ENCODE results near the gene TBC1D16.

The TBC1D16 gene

DNA sequence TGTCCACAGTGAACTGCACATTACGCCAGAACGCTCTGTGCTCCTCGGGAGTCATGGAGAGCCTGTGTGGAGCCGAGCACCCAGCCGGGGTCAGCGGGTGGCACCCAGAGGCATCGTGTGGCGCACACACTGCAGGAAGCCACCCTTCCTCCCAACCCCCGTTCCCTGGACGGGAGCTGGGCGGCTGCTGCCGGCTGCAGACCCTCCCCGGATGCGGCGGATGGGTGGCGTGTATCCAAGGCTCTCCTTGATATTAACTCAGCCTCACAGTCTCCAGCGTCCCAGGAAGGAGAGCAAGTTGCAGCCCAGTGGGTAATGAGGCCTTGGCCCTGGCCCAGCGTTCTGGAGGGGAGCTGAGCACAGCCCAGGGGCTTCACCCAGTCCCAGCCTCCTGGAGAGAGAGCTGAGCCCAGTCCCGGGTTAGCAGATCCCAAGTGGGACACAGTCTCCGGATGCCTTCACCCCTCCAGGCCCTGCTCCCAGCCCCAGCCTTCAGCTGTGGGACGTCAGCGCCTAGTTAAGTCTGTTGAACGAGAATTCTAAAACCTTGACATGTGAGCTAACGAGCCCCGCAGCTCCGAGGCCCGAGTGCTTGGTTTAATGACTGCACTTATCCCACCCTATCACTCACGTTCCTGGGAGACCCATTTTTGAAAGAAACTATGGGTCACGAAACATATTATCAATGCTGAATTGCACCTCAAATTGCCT lies 86.6 kb downstream of the TBC1D16 start:
- DNase-seq = no peak

DNA sequence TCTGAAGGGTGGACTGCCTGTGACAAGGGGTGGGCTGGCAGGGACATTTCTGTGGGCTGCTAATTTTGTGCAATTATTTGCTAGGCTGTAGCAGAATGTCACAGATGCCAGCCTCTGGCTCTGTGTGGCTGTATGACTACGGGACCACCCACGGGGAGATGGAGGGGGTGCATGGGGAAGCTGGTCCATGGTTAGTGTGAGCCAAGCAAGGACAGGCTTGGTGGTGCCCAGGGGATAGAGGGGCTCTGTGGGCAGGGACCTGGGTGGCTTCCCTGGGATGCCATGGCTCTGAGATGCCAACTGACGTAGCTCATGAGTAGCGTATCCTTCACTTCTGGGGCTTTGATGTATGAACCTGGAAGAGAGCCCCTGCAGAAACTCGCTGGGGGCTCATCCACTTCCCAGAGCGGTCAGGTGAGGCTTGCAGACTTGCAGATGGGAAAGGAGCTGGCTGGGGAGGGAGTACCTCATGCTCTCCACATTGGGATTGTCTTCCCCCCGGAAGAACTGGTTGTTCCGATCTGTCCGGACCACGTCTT lies 87.2 kb downstream of the TBC1D16 start:
- DNase-seq = no peak

DNA sequence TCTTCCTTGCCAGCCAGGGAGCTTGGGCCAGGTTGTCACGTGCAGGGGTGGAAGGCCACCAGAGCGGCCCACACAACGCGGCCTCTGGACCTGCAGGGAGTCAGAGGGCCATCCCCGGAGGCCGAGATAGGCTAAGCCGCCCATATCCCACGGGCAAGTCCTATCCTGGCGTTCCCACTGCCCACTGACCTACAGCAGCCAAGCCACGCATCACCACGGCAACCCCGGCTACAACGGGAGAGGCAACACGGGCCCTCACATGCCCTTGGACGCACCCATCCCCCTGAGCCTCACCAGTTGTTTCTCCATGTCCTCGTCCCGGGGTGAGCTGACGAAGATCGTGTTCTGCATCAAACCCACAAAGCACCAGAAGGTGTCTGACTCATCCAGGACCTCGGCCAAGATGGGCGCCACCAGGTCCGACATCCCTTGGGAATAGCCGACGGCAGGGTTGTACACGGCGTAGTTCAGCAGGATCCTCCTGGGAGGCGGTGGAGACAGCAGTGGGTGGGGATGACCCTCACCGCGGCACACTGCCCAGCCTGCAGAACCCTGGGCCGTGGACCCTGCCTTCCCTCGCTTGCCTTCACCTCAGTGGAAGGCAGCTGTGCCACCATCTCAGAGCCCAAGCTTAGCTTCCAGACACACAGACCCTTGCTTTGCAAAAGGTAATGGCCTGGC lies 88.2 kb downstream of the TBC1D16 start:
- no peak for DNase-seq

DNA sequence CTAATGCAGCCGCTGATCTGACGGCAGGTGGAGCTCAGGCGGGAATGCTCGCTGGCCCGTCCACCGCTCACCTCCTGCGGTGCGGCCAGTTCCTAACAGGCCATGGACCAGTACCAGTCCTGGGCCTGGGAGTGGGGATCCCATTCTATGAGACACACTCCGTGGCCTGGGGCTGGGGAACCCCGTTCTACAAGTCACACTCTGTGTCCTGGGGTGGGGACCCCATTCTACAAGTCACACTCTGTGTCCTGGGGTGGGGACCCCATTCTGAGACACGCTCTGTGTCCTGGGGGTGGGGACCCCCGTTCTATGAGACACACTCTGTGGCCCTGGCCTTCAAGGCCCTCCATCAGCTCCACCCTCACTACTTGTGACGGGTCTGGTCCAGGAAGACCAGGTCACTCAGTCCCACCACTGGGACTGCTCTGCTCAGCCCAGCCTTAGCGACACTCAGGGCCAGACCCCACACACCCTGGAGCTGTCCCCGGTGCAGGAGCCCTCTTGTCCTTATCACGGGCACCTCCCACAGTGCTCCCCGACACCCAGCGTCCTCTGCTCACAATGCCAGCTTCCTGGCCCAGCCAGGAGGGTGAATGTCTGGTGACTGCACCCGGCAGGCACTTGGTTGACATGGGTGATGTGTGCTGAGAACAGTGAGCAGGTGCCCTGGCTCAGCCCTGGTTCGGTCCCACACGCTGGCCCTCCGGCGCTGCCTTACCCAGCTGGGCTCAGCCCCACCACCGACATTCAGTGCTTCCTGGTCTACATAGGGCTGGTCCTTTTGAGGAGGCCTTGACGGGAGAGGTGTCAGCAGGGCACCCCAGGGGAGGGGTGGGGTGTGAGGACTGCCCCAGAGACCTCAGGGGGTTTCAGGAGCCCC lies 89.1 kb downstream of the TBC1D16 start:
- no peak for DNase-seq

DNA sequence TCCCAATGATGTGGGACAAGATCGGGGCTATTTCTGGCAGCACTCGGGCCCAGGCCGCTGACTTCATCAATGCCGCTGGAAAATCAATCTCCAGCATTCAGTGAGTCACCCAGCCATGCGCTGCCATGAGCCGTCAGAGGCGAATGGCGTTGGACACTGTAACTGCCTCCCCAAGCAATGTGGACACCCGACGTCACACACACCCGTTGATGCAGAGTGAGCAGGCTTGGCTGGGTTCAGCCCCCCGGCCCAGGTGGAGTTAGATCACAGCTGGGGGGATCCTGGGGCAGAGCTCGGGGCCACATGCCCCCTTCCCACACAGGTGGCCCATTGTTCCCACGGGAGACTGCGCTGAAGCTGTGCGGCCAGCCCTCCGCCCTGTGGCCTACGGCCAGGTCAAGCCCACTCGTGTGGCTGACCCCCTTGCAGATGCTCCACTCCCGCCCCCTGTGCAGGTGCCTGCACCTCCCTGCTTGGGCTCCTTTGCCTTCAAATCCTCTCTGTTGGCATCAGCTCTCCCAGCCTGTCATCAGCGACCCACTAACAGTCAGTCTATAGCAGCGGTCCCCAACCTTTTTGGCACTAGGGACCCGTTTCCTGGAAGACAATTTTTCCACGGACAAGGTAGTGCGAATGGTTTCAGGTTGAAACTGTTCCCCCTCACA lies 89.9 kb downstream of the TBC1D16 start:
- DNase-seq = no peak

DNA sequence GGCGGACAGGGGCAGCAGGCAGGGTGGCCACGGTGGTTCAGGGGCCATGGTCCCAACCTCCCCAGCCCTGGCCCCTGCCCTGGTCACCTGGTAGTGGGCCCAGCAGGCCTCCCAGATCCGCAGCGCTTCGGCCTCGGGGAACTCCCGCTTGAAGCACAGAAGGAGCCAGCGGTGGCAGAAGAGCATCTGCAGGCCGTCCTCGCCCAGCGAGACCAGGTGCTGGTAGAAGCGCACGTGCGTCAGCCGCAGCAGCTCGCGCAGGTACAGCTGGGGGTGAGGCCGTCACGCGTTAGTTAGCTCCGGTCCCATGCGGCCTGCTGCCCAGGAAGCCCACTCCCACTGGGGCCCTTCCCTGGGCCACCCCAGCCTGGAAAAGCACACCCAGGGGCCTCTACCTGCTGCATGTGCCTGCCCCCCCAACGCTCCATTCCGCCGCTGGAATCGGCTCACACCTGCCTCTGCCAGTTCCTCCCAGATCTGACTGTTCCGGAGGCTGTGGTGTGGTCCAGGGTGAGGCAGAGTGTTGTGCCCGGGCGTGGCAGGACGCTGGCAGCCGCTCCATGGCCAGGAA lies 90.8 kb downstream of the TBC1D16 start:
- no peak for DNase-seq

DNA sequence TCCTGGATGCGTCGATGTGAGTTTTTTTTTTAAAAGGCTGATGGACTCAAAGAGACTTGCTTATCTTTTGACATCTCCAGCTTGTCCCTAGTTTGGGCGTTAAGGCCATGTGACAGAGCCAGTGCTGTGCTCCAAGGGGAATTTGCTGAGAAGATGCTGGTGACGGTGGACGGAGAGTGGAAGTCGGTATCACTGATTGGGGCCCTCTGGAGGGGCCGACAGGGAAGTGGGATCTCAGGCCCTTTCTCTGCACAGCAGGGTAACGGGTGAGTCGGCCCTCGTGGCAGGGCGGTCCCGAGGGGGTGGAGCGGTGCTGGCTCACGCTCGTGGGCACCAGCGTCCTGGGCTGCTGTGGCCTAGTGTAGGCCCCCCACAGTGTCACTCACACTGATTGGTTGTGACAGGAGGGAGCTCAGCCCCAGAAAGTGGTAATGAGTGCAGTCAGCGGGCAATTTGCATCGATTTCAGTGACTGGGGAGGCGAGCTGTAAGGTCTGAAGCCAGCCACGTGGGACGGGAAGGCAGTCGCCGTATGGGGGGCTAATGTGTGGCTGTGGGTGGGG lies 91.3 kb downstream of the TBC1D16 start:
- DNase-seq = no peak

DNA sequence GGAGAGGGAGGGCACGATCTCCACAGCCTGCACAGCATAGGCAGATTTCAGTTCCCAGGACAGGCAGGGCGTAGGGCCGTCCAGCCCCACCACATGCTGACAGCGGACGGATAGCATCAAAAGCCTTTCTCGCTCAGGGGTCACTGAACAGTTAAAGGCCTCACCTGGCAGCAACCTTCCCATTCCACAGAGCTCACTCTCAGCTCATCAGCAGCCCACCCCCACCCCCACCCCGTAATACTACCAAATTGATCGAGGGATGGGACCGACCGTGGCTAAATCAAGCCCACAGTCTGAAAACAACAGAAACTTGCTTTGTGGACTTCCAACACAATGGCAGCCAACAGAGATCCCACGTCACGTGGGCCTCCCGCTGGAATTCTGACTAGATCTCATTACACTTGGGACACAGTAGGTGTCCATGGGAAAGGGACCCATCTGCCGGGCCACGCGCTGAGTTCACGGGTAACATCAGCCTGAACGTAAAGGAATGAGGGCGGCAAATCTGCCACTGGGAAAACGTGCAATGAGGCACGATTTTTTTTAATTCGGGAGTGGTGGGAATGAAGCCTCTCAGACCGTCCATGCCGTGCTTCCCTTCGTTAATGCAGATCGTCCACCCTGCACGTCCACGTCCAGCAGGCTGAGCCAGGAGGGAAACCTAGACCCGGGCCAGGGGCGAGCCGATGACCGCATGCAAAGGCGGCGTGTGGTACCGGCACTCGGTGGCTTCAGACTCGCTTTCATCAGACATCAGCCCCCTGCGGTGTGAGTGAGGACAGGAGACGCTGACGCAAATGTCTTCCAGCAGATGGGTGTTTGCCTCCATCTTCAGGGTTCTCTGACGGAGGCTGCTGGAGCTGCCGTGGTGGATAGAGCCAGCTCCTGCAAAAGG lies 92.1 kb downstream of the TBC1D16 start:
- DNase-seq = no peak

DNA sequence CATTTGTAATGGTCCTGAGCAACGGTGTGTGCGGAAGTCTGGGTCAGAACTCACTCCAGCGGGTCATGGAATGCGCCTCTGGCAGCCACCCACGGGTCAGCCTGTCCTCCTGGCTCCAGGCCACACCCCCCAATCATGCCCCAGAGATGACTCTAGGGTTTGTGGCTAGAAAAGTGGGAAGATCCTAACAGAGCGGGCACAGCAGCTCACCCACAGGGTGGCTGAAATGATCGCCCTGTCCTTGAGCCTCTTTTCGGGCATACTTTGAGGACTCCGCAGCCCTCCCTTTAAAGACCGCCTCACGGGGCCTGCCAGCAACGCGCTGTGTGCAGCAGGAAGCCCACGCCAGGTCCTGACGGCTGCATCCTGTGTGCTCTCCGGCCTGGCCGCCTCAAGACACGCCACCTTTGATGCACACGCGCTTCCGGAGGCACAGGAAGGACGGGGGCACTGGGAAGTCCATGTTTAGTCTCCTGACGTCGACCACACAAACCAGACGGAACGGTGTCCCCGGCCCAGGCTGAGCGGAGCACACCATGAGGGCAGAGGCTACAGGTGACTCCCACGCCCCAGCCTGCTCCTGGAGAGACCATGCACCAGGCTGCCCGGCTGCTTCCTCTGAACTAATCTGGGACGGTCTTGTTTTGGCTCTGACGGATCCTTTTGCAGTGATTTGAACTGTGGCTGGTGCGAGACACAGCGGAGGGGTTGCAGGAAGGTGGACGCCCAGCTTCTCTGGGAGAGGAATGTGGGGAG lies 92.9 kb downstream of the TBC1D16 start:
- no peak for DNase-seq

DNA sequence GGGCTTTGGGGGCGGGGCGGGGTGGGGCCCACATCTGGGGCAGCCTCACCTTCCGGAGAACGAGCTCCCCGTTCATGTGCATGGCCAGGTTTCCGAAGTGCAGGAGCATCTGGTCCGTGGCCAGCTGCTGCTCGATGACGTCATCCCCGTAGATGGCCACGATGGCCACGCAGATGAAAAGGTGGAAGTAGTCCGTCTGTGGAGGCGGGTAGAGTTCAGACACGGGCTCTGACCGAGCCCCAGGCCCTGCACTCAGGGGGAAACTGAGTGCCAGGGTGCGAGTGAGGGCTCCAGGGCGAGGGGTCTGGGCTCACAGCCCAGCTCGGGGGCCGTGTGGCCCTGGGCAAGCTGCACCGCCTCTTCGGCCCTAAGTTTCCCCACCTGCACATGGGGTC lies 93.7 kb downstream of the TBC1D16 start:
- no peak for DNase-seq

DNA sequence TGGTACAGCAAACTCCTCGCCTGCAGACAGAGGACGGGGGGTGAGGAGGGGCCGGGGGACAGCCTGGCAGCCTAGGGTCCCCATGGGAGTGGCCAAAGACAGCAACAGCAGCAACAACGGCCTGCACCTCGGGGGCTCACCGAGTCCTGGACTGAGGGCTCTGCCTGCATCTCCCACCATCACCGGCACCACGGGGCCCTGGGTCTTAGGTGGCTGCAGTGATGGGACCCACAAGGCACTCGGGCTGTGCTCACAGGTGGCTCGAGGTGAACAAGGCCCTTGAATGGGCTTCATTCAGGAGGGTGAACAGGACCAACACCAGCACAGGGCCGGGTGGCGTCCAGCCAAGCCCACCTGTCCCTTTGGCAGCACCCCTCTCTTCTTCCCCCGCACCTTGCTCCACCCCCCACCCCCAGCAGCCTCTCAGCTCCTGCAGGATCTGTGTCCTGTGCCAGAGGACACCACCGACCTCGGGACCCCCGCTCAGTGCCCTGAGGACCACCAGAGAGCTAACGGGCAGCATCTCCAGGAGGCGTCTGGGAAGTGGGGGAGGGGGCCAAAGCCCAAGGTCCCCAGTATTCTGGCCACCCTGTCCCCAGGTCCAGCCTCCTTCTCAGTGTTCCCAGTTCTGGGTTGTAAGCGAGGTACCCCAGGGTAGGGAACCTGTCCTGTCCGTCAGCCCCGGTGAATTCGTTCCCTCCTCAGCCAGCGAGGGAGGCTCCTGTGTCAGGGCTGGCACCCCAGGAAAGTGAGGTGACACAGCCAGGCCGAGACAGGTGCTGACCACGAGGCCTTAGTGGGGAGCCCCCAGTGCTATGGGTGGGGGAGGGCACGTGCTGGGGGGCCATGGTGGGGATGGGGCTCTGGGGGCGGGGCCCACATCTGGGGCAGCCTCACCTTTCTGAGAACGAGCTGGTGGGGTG lies 94.3 kb downstream of the TBC1D16 start:
- no peak for DNase-seq

DNA sequence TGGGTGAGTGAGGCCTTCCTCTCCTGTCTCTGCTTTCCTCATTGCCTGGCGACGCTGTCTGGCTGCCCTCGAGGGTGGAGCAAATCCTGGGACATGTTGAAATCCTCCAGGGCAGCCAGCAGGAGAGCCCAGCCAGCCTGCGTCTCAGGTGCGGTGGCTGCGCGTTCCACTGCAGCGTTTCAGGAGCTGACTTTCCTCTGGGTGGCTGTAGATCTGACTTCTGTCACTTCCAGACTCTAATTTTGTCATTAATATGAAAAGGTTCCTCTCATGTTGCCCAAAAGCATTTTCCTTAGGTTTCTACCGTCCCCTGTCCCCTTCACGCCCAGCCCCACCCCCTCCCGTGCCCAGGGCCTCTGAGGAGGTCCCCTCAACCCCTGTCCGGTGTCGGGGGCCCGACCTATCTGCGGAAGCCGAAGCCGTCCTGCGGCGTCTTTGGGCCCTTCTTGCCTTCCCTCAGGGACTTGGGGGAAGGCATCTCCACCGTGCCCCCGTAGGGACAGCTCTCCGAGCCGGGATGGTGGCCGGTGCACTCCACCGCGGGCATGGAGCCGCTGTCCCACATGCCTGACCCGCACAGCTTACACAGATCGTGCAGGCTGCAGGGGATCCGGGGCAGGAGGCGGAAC lies 95.1 kb downstream of the TBC1D16 start:
- DNase-seq = no peak

DNA sequence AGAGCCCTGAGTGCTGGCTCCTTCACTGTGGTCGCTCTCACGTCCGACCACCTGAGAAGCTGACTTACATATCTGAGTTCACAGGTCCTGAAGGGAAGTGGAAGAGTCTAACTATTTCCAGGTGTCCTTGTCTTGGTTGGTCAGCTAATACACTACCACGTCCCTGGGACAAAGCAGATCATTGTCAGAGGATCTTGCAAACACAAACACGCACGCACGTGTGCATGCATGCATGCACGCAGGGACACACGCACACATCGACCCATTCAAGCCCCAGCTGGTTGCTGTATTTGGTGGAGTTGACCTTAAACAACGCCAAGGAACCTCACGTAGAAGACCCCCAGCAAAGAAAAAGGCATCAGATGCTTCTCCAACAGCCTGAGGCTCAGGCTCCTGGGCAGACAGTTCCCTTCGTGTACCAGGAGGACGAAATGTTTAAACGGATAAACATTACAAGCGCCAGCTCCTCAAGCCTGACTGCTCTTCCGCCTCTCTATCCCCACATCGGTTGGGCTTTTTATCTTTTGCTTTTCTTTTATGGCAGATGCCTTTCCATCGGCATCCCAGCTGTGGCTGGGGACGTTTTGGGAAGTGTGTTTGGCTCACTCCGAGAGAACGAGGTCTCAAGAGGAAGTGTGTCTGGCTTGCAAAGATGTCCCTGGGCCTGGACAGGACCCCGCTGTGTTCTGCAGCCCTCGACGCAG lies 95.8 kb downstream of the TBC1D16 start:
- no peak for DNase-seq

DNA sequence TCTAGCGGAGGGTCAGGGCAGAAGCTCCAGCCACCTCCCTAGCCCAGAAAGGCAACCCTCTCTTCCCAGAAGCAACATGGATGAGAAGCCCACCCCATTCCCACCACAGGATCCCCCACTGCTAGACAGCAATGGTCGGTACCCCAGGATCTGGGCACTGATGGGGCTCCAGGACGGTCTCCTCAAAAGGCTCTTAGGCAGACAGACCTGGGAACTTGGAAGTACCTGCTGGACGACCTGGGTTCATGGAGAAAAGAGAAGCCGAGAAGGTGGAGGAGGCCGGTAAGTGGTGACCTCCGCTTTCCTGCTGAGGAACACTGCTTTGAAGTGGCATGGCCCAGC lies 96.6 kb downstream of the TBC1D16 start:
- DNase-seq = no peak

DNA sequence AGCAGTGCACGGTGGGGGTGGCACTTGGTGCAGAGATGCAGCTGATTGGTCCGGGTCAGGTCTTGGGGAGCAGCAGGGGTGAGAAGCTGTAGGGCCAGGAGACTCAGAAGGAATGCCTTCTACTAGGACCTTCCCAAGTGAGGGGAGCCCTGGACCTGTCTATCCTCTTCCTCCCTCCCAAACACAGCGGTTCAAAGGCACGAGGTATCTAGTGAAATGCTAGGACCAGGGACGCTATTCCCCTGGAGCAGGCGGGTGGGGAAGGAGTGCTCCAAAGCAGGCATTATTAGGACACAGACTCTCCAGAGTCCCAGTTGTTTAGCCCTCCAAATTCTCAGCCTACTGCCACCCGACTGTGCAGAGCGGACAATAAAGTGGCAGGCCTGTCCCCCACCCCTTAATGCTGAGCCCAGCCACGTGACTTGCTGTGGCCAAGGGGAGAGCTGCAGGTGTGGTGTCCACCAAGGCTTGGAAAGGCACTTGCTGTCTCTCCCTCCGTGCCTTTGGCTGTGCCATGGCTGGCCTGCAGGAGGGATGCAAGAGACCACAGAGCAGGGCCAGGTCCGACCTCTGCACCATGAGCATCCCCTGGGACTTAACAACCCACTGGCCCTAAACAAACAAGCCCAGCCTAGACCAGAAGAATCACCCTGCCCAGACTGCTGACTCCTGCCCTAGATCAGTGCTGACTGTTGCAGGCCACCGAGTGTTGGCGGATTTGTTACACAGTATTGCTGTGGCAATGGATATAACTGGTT lies 97.2 kb downstream of the TBC1D16 start:
- DNase-seq = no peak

DNA sequence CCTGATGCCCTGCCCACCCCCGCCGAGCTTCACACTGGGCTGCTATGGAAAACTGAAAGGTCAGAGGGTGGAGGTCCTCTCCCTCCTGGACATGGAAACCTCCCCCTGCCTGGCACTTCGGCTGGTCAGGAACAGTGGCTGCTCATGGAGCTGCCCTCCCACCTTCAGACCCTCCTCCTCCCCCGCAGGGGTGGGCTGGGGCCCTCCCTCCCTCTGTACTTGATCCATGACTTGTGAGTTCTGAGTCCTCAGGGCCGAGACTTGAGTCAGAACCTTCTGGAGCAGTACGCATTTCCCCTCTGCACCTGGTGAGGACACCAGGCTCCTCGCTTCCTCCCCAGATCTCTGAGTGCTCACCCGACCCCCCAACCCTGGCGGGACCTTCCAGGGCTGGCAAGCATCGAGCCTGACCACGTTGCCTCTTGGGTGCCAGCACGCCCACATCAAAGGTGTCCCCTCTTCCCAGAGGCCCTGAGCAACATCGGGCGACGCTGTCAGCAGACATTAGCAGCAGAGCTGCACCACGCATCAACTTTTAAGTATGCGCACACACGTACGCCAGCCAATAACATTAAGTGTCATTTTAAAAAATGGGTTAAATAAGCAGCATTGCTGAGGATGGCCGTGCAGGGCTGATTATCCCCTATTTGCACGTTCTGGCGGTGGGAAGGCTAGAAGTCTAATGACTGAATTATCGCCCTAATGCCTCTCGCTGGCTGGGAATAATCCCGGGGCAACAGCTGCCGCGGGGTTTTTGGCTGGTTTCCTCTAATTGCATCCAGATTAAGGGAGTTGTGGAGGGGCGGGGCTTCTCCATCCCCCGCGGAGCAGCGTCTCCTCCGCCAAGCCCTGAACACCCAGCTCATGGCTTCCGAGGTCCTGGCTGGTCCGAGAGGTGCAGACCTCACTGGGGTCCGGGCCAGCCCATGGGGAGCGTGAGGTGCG lies 98.0 kb downstream of the TBC1D16 start:
- no peak for DNase-seq

Measured in cortex of kidney (tissue), 1 donor.